A549 (cell line): ENCODE measurements around the gene SLCO2B1. TPM values are rescaled to one million over a fixed set of nuclear protein-coding genes. Genes with fewer than 3 reads are reported as not detected.

ENCODE experiments used
- ATAC-seq, 2 experiments: fragments of 200-7000 bp in 1 of 2; fragments of >200 bp in 1 of 2; cut with Nextera tagmentation in 1 of 2; cut with Tn5 transposase in 1 of 2; 3 replicates each; pipeline versions ENCODE4 v1.8.0 to v1.9.1; 2018 to 2020; ENCODE audit warnings: mild to moderate bottlenecking in 1 of 2, moderate library complexity in 1 of 2
- CTCF ChIA-PET: fragments of 300-600 bp; sonication (Branson Sonifier 250); formaldehyde crosslinking; extraction: SDS; loops from one replicate; lab custom pipeline; 2021; ENCODE audit warnings: antibody characterized with exemption, inconsistent platforms; lab: Yijun Ruan, JAX
- POLR2A ChIA-PET: fragments of 350-600 bp; formaldehyde crosslinking; extraction: SDS; loops from one replicate; lab custom pipeline; 2021; ENCODE audit warnings: antibody characterized with exemption, inconsistent platforms; lab: Yijun Ruan, JAX
- DNase-seq, 2 experiments: peaks; one replicate each; pipeline versions ENCODE4 v3.0.0 to v3.0.0-alpha.2; 2011 to 2016; ENCODE audit warnings: low read depth in 1 of 2, low spot score in 1 of 2
- FAIRE-seq: peaks from 2 replicates; lab custom pipeline; 2011; peaks lifted over from hg19 to GRCh38; lab: Jason Lieb, UNC
- H3K27ac ChIP-seq, 2 experiments: fragments of >200 bp; sonication (Bioruptor Twin); formaldehyde crosslinking; 3 replicates each; pipeline ENCODE4 v1.5.1; 2016 to 2017
- H3K4me1 ChIP-seq: fragments of >200 bp; sonication (Bioruptor Twin); formaldehyde crosslinking; 3 replicates; pipeline ENCODE4 v1.6.1; 2016
- H3K4me2 ChIP-seq: fragments of >200 bp; sonication (Bioruptor Twin); formaldehyde crosslinking; 3 replicates; pipeline ENCODE4 v1.6.1; 2016
- H3K4me3 ChIP-seq: fragments of >200 bp; sonication (Bioruptor Twin); formaldehyde crosslinking; 3 replicates; pipeline ENCODE4 v1.5.1; 2016
- H3K9me3 ChIP-seq: fragments of >200 bp; sonication (Bioruptor Twin); formaldehyde crosslinking; 3 replicates; pipeline ENCODE4 v1.6.1; 2016
- BHLHE40 ChIP-seq: IDR thresholded peaks from 2 replicates; pipeline ENCODE4 v1.6.1; 2012; ENCODE audit warnings: low read depth, low read length, inconsistent platforms
- CEBPB ChIP-seq, 2 experiments: fragments of >200 bp in 1 of 2; sonication (Bioruptor Twin) in 1 of 2; formaldehyde crosslinking in 1 of 2; IDR thresholded peaks; 2 replicates each; pipeline ENCODE4 v1.6.1; 2012 to 2016
- CTCF ChIP-seq: fragments of >200 bp; sonication (Bioruptor Twin); formaldehyde crosslinking; IDR thresholded peaks from 3 replicates; pipeline ENCODE4 v1.5.1; 2016
- EHF ChIP-seq: fragments of 250-450 bp; sonication (Bioruptor Pico); IDR thresholded peaks from 2 replicates; pipeline ENCODE4 v1.5.0; 2020; ENCODE audit warnings: mild to moderate bottlenecking
- FOXS1 ChIP-seq: fragments of 250-450 bp; sonication (Bioruptor Pico); IDR thresholded peaks from 2 replicates; pipeline ENCODE4 v1.5.0; 2020; ENCODE audit warnings: mild to moderate bottlenecking, moderate library complexity
- GATA3 ChIP-seq: IDR thresholded peaks from 2 replicates; pipeline ENCODE4 v1.6.1; 2012; ENCODE audit warnings: borderline replicate concordance
- HEYL ChIP-seq: fragments of 250-450 bp; sonication (Bioruptor Pico); IDR thresholded peaks from 2 replicates; pipeline ENCODE4 v1.8.0; 2021; ENCODE audit warnings: mild to moderate bottlenecking, moderate library complexity
- KDM5A ChIP-seq: fragments of 200-600 bp; sonication (generic); IDR thresholded peaks from 2 replicates; pipeline ENCODE4 v1.6.1; 2016; ENCODE audit warnings: antibody characterized with exemption, mild to moderate bottlenecking
- NPAS2 ChIP-seq: fragments of 250-450 bp; sonication (Bioruptor Pico); IDR thresholded peaks from 2 replicates; pipeline ENCODE4 v1.8.0; 2022; ENCODE audit warnings: mild to moderate bottlenecking, moderate library complexity, borderline replicate concordance
- RAD21 ChIP-seq, 2 experiments: fragments of >200 bp in 1 of 2; sonication (Bioruptor Twin) in 1 of 2; formaldehyde crosslinking in 1 of 2; IDR thresholded peaks in 1 of 2; conservative IDR thresholded peaks in 1 of 2; 2 replicates in 1 of 2; 3 replicates in 1 of 2; pipeline ENCODE4 v1.6.1; 2012 to 2018; ENCODE audit warnings: inconsistent platforms in 1 of 2
- RARB ChIP-seq: fragments of 250-450 bp; sonication (Bioruptor Pico); IDR thresholded peaks from 2 replicates; pipeline ENCODE4 v1.8.0; 2021; ENCODE audit warnings: mild to moderate bottlenecking, moderate library complexity
- RNF2 ChIP-seq: fragments of 200-600 bp; sonication (generic); IDR thresholded peaks from 2 replicates; pipeline ENCODE4 v1.6.1; 2016; ENCODE audit warnings: low read depth, mild to moderate bottlenecking, antibody characterized with exemption, moderate library complexity, borderline replicate concordance
- SMC3 ChIP-seq: fragments of >200 bp; sonication (Bioruptor Twin); formaldehyde crosslinking; IDR thresholded peaks from 3 replicates; pipeline ENCODE4 v1.6.1; 2018; ENCODE audit warnings: inconsistent platforms
- SREBF2 ChIP-seq: fragments of 450-650 bp; IDR thresholded peaks from 2 replicates; pipeline ENCODE4 v1.6.1; 2014; ENCODE audit warnings: mild to moderate bottlenecking, moderate library complexity
- TFCP2L1 ChIP-seq: fragments of 250-450 bp; sonication (Bioruptor Pico); IDR thresholded peaks from 2 replicates; pipeline ENCODE4 v1.5.0; 2021; ENCODE audit warnings: mild to moderate bottlenecking
- ZFP36 ChIP-seq: fragments of 450-650 bp; IDR thresholded peaks from 2 replicates; pipeline ENCODE4 v1.6.1; 2014; ENCODE audit warnings: borderline replicate concordance; ENCODE audit not compliant: partially characterized antibody
- ZNF302 ChIP-seq: fragments of 250-450 bp; sonication (Bioruptor Pico); IDR thresholded peaks from 2 replicates; pipeline ENCODE4 v1.9.0; 2021; ENCODE audit warnings: inconsistent platforms, mild to moderate bottlenecking, moderate library complexity
- WGBS: methylation state at CpG from one replicate; pipeline ENCODE4 v1.1.6; 2017; ENCODE audit errors: missing lambda C conversion rate; 5-methylcytosine and 5-hydroxymethylcytosine counted together
- polyA plus RNA-seq, 4 experiments: library from polyadenylated mRNA; depleted of rRNA in 3 of 4; stranded (reverse); fragments of >200 nt; fragmentation: RNase III in 1 of 4; extraction: RNeasy Plus Mini Kit Qiagen cat#74134 plus additional on column Dnase treatment in 1 of 4; gene quantifications; 2 replicates in 3 of 4; 3 replicates in 1 of 4; pipeline ENCODE4 v1.2.3, GENCODE V29; 2011 to 2017
- TF ChIP-seq, protein P1 (sequence below): fragments of >200 bp; sonication (Bioruptor Twin); formaldehyde crosslinking; IDR thresholded peaks from 3 replicates; pipeline ENCODE4 v1.6.1; 2016
- TF ChIP-seq, protein P2 (sequence below): fragments of 250-450 bp; sonication (Bioruptor Pico); IDR thresholded peaks from 2 replicates; pipeline ENCODE4 v1.5.0; 2020; ENCODE audit warnings: low read depth, mild to moderate bottlenecking, moderate library complexity

Gene SLCO2B1
- polyA plus RNA-seq, 2 of the 4 experiments (the other 2 are of a cell fraction), result 4.9 to 5.2 TPM

- POLR2A ChIA-PET, result interaction anchor here (0.7 to 1.1 kb wide), 2 partner anchors 61 to 181 kb away, joined by 3 to 5 read pairs; no protein-coding TSS in a partner anchor
- H3K4me1 ChIP-seq, result no peaks in the 10 kb centered on the region
Measured at GRCh38 chr11:75204012-75204674, 53.2 kb downstream of the SLCO2B1 start.

GRCh38 chr11:75204685-75205563 is 54.0 kb downstream of the SLCO2B1 start:
- no peak for FAIRE-seq
- CTCF ChIA-PET, result interaction anchor here (0.6 to 19.0 kb wide), 56 partner anchors 9 to 974 kb away, joined by 3 to 291 read pairs (median 4); partner anchors contain the start of genes OR2AT4, SLCO2B1 and TPBGL

More at GRCh38 chr11:75204012-75204674, 53.2 kb downstream of the SLCO2B1 start:
- no peak overlapping the region for H3K4me2 ChIP-seq
- CTCF ChIA-PET, result interaction anchor here (0.6 to 19.0 kb wide), 51 partner anchors 9 to 974 kb away, joined by 3 to 291 read pairs (median 5); partner anchors contain the start of genes OR2AT4, SLCO2B1 and TPBGL
- 59% methylated on average over 10 of the region's 10 CpGs for WGBS
- no peak for TF ChIP-seq TFCP2L1
- TF ChIP-seq, protein P1, sequence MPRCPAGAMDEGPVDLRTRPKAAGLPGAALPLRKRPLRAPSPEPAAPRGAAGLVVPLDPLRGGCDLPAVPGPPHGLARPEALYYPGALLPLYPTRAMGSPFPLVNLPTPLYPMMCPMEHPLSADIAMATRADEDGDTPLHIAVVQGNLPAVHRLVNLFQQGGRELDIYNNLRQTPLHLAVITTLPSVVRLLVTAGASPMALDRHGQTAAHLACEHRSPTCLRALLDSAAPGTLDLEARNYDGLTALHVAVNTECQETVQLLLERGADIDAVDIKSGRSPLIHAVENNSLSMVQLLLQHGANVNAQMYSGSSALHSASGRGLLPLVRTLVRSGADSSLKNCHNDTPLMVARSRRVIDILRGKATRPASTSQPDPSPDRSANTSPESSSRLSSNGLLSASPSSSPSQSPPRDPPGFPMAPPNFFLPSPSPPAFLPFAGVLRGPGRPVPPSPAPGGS, result no peak
- no peak for TF ChIP-seq RARB (CRISPR knock-in tag)
- TF ChIP-seq EHF (CRISPR knock-in tag), result no peak
- no peak for TF ChIP-seq CEBPB (IDR thresholded peaks at IDR 0.05)
- TF ChIP-seq GATA3, result no peak
- no peak for TF ChIP-seq KDM5A
- no peak for TF ChIP-seq BHLHE40
- no peak for TF ChIP-seq SREBF2
- no peak for TF ChIP-seq FOXS1
- TF ChIP-seq, protein P2, sequence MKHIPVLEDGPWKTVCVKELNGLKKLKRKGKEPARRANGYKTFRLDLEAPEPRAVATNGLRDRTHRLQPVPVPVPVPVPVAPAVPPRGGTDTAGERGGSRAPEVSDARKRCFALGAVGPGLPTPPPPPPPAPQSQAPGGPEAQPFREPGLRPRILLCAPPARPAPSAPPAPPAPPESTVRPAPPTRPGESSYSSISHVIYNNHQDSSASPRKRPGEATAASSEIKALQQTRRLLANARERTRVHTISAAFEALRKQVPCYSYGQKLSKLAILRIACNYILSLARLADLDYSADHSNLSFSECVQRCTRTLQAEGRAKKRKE, result no peak
- no peak for TF ChIP-seq HEYL
- TF ChIP-seq RNF2, result no peak
- TF ChIP-seq ZNF302 (CRISPR knock-in tag), result no peak
- no peak for TF ChIP-seq ZFP36
- TF ChIP-seq, all 56 proteins: peak for 0
- DNase-seq, result no peak
- FAIRE-seq, result no peak
- no peak overlapping the region for H3K27ac ChIP-seq
- no peaks in the 10 kb centered on the region for H3K9me3 ChIP-seq
- ATAC-seq, result peak in 1 of 2 experiments; percentile 5; a peak in 1 of 6 replicates
- no peak overlapping the region for H3K4me3 ChIP-seq

More at GRCh38 chr11:75204685-75205563, 54.0 kb downstream of the SLCO2B1 start:
- ATAC-seq (peak; percentile 85 to 99), DNase-seq (peak; percentile 75 to 84)
- POLR2A ChIA-PET, result interaction anchor here (0.7 to 1.1 kb wide), 3 partner anchors 44 to 182 kb away, joined by 3 to 5 read pairs (median 3); no protein-coding TSS in a partner anchor
- 3% methylated on average over 8 of the region's 9 CpGs for WGBS
- peak; percentile 93 for TF ChIP-seq SMC3
- peak; percentile 85 for TF ChIP-seq CTCF
- TF ChIP-seq KDM5A, result no peak
- peak; percentile 90 to 91 for TF ChIP-seq RAD21 (conservative IDR thresholded peaks at IDR 0.05 in 1 of 2, IDR thresholded peaks at IDR 0.05 in 1 of 2)
- TF ChIP-seq NPAS2 (CRISPR knock-in tag), result no peak
- no peak overlapping the region for H3K27ac ChIP-seq
- H3K4me2 ChIP-seq, result no peak overlapping the region
- no peaks in the 10 kb centered on the region for H3K4me1 ChIP-seq
- H3K9me3 ChIP-seq, result no peaks in the 10 kb centered on the region
- no peak overlapping the region for H3K4me3 ChIP-seq
